H1 (cell line): Measurements from ENCODE around the gene DENND2C.

ENCODE experiments used
- CEBPB ChIP-seq: IDR thresholded peaks from 2 replicates; pipeline ENCODE4 v1.6.1; 2012; ENCODE audit warnings: low read depth, low read length
- CREB1 ChIP-seq: IDR thresholded peaks from 2 replicates; pipeline ENCODE4 v1.6.1; 2012; ENCODE audit warnings: inconsistent platforms
- CTCF ChIP-seq, 3 experiments: IDR thresholded peaks; 1 replicate in 2 of 3; 2 replicates in 1 of 3; pipeline versions ENCODE4 v1.5.1 to v1.6.1; 2011; ENCODE audit warnings: low read length in 3 of 3, mild to moderate bottlenecking in 3 of 3, inconsistent platforms in 2 of 3, low read depth in 1 of 3, moderate library complexity in 1 of 3; ENCODE audit not compliant: insufficient read depth in 1 of 3; ENCODE audit errors: control extremely low read depth in 1 of 3
- EP300 ChIP-seq, 2 experiments: IDR thresholded peaks; 1 replicate in 1 of 2; 2 replicates in 1 of 2; pipeline ENCODE4 v1.6.1; 2011 to 2012; ENCODE audit warnings: low read depth in 2 of 2, low read length in 2 of 2, mild to moderate bottlenecking in 2 of 2, borderline replicate concordance in 1 of 2, inconsistent platforms in 1 of 2, moderate library complexity in 1 of 2
- GABPA ChIP-seq: IDR thresholded peaks from 2 replicates; pipeline ENCODE4 v1.6.1; 2011; ENCODE audit warnings: mild to moderate bottlenecking, low read length, moderate library complexity, borderline replicate concordance; ENCODE audit not compliant: insufficient read depth
- KDM1A ChIP-seq: fragments of 200-600, 300-600 bp; sonication (generic); IDR thresholded peaks from 2 replicates; pipeline ENCODE4 v1.7.1; 2016; ENCODE audit warnings: mild to moderate bottlenecking, low read length, borderline replicate concordance
- MAX ChIP-seq: IDR thresholded peaks from 2 replicates; pipeline ENCODE4 v1.6.1; 2012; ENCODE audit warnings: inconsistent platforms
- POLR2A ChIP-seq, 2 experiments: IDR thresholded peaks; 1 replicate in 1 of 2; 2 replicates in 1 of 2; pipeline ENCODE4 v1.6.1; 2011; ENCODE audit warnings: low read depth in 2 of 2, low read length in 2 of 2, mild to moderate bottlenecking in 2 of 2; ENCODE audit errors: control extremely low read depth in 1 of 2
- RXRA ChIP-seq: IDR thresholded peaks from 2 replicates; pipeline ENCODE4 v1.6.1; 2011; ENCODE audit warnings: low read depth, mild to moderate bottlenecking, low read length, moderate library complexity; ENCODE audit not compliant: insufficient read depth
- SIX5 ChIP-seq: IDR thresholded peaks from 2 replicates; pipeline ENCODE4 v1.6.1; 2011; ENCODE audit warnings: mild to moderate bottlenecking, low read depth, low read length
- ZNF274 ChIP-seq: IDR thresholded peaks from 2 replicates; pipeline ENCODE4 v1.7.0; 2012; ENCODE audit warnings: low read length, borderline replicate concordance; ENCODE audit errors: extremely low read depth

- TF ChIP-seq KDM1A (no peak), CTCF (IDR thresholded peaks at IDR 0.05; ENCODE audit: control extremely low read depth in 1 of 3, insufficient read depth in 1 of 3, low read depth in 1 of 3, low read length in 3 of 3) (no peak), EP300 (IDR thresholded peaks at IDR 0.05; ENCODE audit: borderline replicate concordance in 1 of 2, low read depth in 2 of 2, low read length in 2 of 2) (no peak), POLR2A (IDR thresholded peaks at IDR 0.05; ENCODE audit: control extremely low read depth in 1 of 2, low read depth in 2 of 2, low read length in 2 of 2) (no peak), CEBPB (no peak), GABPA (no peak), RXRA (no peak), SIX5 (no peak), MAX (no peak), ZNF274 (no peak), CREB1 (no peak)
Observed at GRCh38 chr1:114694540-114695310, 24.9 kb upstream of the DENND2C start.
